AG20443 (cell line): Measurements from ENCODE around the gene NOS1AP.
"Not testable (repeated sequence)": the region's sequence is repeated elsewhere in the genome, so short reads cannot be mapped to it uniquely, and the experiment has no call there.

Experiments
- DNase-seq: peaks from one replicate; pipeline ENCODE4 v3.0.0; 2012; ENCODE audit warnings: low spot score, mixed read lengths

The NOS1AP gene

GRCh38 chr1:162169031-162169790, 99.7 kb downstream of the NOS1AP start:
- no peak for DNase-seq

GRCh38 chr1:162171111-162171510, 101.6 kb downstream of the NOS1AP start:
- DNase-seq: no peak

GRCh38 chr1:162172311-162173102, 103.0 kb downstream of the NOS1AP start:
- DNase-seq: no peak

GRCh38 chr1:162173607-162174006, 104.1 kb downstream of the NOS1AP start:
- not testable (repeated sequence) for DNase-seq

- DNase-seq: not testable (repeated sequence)
Observed at GRCh38 chr1:162174027-162174426, 104.5 kb downstream of the NOS1AP start.

GRCh38 chr1:162175379-162176081, 106.0 kb downstream of the NOS1AP start:
- DNase-seq: no peak

- DNase-seq: no peak
Observed at GRCh38 chr1:162177126-162177525, 107.6 kb downstream of the NOS1AP start.

GRCh38 chr1:162178432-162178831, 108.9 kb downstream of the NOS1AP start:
- DNase-seq: no peak

- no peak for DNase-seq
Observed at GRCh38 chr1:162179121-162179520, 109.6 kb downstream of the NOS1AP start.

- DNase-seq: no peak
Observed at GRCh38 chr1:162180813-162181212, 111.3 kb downstream of the NOS1AP start.

- no peak for DNase-seq
Observed at GRCh38 chr1:162182090-162182489, 112.6 kb downstream of the NOS1AP start.

- DNase-seq: no peak
Observed at GRCh38 chr1:162185314-162186025, 116.0 kb downstream of the NOS1AP start.

GRCh38 chr1:162186026-162186374, 116.5 kb downstream of the NOS1AP start:
- DNase-seq: no peak

GRCh38 chr1:162186406-162186805, 116.9 kb downstream of the NOS1AP start:
- DNase-seq: no peak

GRCh38 chr1:162187687-162188276, 118.3 kb downstream of the NOS1AP start:
- DNase-seq: no peak

GRCh38 chr1:162189345-162189744, 119.9 kb downstream of the NOS1AP start:
- no peak for DNase-seq

- DNase-seq: no peak
Observed at GRCh38 chr1:162191396-162192305, 122.2 kb downstream of the NOS1AP start.

GRCh38 chr1:162192306-162192678, 122.8 kb downstream of the NOS1AP start:
- no peak for DNase-seq

- DNase-seq: no peak
Observed at GRCh38 chr1:162192763-162193162, 123.3 kb downstream of the NOS1AP start.

GRCh38 chr1:162193221-162193620, 123.7 kb downstream of the NOS1AP start:
- no peak for DNase-seq

GRCh38 chr1:162193815-162194214, 124.3 kb downstream of the NOS1AP start:
- DNase-seq: no peak
